Glomerular endothelial cell (primary cell): ENCODE measurements around the gene LRRC49. TPM values are rescaled to one million over a fixed set of nuclear protein-coding genes. Genes with fewer than 3 reads are reported as not detected.
"Not testable (repeated sequence)": the region's sequence is repeated elsewhere in the genome, so short reads cannot be mapped to it uniquely, and the experiment has no call there.

Source experiments
- DNase-seq: peaks from one replicate; pipeline ENCODE4 v3.0.0-alpha.2; 2011; ENCODE audit warnings: low read depth, low spot score; ENCODE audit errors: extremely low read depth
- total RNA-seq: library from RNA; depleted of rRNA; stranded (reverse); fragments of >200 nt; gene quantifications from 2 replicates; pipeline ENCODE4 v1.2.3, GENCODE V29; 2015

LRRC49 gene
- total RNA-seq, 1 donor from 2014 or later = 6.7 TPM

GRCh38 chr15:70866982-70867641 is 25.5 kb upstream of the LRRC49 start:
- DNase-seq = no peak

DNA sequence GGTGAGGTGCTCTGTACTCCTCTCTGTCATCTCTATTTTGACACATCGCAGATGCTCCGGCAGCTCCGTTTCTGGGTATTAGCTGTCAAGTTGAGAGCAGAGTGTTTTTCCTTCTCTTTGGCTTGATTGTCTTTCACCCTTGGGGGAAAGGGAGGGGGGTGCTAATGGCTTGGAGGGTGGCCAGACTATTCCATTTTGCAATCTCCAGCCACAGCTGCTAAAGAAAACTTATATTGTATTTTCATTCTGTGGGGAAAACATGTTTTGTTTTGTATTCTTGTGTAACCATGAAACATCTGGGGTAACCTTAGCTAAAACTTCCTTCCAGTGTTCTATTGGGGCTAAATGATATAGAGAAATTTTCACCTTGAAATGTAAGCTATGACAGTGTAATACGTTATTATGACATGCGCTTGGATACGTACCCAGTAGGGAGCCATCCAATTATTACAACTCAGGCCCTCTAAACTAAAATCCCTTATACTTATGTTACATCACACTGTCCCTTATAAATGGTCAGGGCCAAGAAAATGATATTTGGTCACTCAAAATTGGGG is 24.6 kb upstream of the LRRC49 start:
- DNase-seq = no peak

DNA sequence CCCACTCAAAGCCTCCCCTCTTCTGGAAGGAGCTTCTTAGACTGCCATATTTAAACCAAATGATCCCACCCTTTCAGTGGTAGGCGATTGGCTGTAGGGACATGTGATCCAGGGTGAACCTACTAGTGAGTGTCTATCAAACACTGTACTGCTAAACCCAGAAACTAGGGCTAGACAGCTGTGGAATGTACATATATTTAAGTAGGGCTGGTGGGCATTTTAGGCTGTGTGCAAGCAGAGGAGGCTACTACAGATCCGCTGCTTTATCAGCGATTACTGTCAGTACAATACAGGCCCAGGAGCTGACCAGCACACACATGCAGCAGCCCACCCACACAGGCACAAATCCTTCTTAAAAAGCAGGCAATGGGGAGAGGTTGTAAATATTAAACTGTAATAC is 23.3 kb upstream of the LRRC49 start:
- DNase-seq = no peak

- no peak for DNase-seq
These were observed 22.6 kb upstream of the LRRC49 start for GRCh38 chr15:70870051-70870450.

DNA sequence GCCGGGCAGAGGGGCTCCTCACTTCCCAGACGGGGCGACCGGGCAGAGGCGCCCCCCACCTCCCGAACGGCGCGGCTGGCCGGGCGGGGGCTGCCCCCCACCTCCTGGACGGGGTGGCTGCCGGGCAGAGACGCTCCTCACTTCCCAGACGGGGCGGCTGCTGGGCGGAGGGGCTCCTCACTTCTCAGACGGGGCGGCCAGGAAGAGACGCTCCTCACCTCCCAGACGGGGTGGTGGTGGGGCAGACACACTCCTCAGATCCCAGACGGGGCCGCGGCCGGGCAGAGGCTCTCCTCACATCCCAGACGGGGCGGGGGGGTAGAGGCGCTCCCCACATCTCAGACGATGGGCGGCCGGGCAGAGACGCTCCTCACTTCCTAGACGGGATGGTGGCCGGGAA is 21.1 kb upstream of the LRRC49 start:
- not testable (repeated sequence) for DNase-seq

DNA sequence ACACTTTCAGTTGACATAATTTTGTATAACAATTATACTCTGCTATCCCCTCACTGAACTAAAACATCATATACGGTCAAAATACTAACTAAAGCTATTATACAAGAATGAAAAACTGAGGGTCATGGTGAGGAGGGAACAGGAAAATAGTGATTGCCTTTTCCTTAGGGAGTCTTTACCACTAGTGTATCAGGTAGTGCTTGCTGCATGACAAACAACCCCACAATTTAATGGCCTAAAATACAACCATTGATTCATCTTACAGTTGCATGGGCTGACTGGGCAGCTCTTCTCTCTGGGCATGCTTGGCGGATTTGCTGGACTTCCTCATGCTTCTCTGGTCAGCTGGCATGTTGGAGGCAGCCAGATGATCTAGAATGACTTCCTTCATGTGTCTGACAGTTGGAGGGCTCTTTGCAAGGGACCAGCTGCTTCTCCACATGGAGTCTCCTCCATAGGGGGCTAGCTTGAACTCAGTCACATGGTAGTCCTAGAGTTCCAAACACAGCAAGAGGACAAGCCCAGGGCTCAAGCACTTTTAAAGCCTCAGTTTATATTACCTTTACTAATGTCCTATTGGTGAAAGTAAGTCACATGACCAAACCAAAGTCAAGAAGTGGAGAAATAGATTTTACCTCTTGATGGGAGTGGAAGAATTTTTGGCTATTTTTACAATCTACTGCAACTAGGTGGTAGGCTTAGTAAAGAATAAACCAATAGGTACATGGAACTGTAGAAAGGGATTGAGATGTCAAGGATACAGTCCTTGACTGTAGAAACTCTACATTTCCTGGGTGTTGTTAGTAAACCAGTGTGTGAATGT is 19.2 kb upstream of the LRRC49 start:
- no peak for DNase-seq

DNA sequence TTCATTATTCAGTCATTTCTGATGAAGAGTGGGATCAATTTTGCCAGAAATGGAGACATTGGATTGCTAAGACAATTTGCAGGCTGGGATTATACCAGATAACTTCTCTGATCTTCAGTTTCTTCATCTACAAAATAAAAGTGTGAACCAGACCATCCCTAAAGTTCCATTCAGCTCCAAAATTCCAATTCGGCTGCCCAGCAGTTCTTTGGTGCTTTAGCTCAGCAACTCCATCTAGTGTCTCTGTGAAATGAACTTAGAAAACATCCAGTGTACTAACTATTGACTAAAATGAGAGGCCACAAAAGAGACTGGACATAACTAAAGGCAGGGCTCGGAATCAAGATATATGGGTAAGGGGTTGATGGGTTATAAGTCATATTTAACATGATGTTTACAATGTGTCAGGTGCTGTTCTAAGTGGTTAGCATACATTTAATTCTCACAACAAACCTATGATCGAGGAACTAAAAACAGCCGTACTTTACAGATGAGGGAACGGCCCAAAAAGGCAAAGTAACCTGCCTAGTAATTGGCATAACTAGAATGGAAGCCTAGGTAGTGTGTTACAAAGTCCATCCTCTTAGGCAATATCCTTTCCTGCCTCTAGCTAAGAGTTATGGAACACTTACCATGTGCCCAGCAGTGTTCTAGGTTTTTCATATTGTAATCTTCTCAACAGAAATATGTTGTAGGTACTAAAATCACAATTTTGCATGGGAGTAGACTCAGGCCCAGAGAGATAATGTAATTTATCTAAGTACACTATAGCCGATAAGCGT is 17.4 kb upstream of the LRRC49 start:
- DNase-seq = no peak

DNA sequence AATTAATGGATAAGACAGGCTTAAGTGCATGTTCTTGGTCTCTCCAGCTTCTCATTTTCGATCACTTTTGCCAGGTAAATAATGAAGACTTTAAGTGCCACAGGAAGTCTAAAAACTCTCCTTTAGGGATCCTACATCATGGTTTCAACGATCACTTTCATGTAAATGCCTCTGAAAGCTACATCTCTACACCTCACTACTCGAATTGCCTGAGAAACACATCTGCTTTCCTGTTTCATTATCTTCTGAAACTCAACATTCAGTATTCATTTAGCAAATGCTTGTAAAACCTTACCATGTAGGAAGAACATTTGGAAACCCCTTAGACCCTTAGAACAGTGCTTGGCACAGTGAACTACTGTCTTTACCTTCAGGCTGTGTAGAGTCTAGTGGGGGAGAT is 16.6 kb upstream of the LRRC49 start:
- DNase-seq = no peak

GRCh38 chr15:70876683-70877082 is 15.9 kb upstream of the LRRC49 start:
- no peak for DNase-seq

DNA sequence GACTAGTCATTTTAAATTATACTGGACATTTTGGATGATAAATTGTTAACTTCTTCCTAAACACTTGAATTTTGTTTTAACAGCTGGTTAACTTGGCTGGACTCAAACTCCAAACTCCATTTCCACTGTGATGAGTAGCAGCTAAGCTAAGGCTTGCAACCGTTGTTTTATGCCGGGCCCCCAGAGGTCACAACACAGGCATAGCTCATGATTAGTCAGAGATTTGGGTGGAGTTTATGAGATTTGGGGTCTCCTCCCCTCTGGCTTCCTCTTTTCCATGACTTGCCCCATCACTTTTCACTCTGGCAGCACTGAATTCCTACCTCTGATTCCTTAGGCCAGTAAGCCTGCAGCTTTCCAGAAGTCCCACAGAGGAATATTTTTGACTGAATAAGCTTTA is 13.2 kb upstream of the LRRC49 start:
- DNase-seq = no peak

- DNase-seq = no peak
These were observed 11.8 kb upstream of the LRRC49 start for GRCh38 chr15:70880781-70881180.

- no peak for DNase-seq
These were observed 10.3 kb upstream of the LRRC49 start for GRCh38 chr15:70882361-70882760.

DNA sequence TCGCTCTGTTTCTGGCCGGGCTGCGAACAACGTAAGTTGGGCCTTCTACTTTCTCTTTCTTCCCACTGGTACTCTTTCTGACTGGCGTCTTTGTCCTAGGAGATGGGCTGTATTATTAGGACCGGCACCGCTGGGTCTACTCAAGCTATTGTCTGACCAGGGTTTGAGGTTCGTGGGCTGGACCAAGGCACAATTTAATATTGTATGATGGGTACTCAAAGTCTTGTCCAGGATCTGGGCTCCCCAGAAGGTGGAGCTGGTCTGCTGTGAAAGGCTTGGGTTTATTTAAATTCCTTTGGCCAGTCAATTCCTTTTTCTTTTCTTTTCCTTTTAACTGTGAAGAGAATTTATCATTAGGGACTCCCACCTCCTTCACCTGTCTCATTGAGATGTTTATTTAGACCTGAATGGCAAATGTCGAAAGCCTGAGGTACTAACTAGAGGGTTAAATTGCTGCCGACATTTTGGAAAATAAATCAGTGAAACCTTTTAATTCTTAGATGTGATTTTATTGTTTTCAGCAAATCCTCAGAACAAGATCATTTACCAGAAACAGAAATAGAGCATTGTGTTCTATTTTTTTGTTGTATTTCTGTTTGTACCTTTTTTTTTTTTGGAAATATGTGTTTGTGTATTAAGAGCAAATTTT is 410 bp downstream of the LRRC49 start:
- peak; percentile 29 for DNase-seq

GRCh38 chr15:70902107-70902506 is 9.5 kb downstream of the LRRC49 start:
- peak; percentile 39 for DNase-seq

DNA sequence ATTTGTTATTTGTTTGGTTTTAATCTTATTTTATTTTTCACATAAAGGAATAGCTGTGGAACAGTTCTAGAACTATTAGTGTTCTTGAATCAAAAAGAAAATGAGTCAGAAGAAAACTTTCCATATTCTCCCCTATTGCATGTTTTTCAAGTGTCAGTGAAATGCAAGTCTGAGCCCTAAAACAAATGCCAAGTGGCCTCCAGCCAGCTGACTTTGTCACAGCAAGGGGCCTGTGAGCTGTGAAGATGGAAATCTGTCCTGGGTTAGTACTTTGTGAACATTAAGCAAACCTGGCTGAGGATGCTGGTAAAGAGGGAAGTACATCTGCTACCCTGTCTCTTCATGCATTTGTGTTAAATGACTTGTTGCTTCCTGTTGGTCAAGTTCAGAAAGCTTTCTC is 14.2 kb downstream of the LRRC49 start:
- no peak for DNase-seq

- DNase-seq = no peak
These were observed 15.3 kb downstream of the LRRC49 start for GRCh38 chr15:70907784-70908471.

- no peak for DNase-seq
These were observed 18.3 kb downstream of the LRRC49 start for GRCh38 chr15:70910958-70911357.

GRCh38 chr15:70912187-70912586 is 19.6 kb downstream of the LRRC49 start:
- DNase-seq = no peak

- DNase-seq = no peak
These were observed 23.9 kb downstream of the LRRC49 start for GRCh38 chr15:70916531-70916930.

GRCh38 chr15:70917955-70918354 is 25.3 kb downstream of the LRRC49 start:
- no peak for DNase-seq
